ENCODE data around the gene FAM47E.

DNA sequence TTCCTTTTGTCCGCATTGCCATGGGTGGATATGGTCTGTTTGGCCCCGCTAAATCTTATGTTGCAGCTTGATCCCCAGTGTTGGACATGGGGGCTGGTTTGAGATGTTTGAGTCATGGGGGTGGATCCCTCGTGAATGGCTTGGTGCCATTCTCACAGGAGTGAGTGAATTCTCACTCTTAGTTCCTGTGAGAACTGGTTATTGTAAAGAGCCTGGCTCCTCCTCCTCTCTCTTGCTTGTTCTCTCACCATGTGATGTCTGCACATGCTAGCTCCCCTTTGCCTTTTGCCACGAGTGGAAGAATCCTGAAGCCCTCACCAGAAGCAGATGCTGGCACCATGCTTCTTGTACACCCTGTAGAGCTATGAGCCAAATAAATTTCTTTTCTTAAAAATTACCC, 32.4 kb downstream of the FAM47E start:
- no peak for TF ChIP-seq CTCF (IDR thresholded peaks at IDR 0.05 in 4 of 5, conservative IDR thresholded peaks at IDR 0.05 in 1 of 5)
- TF ChIP-seq POLR2A (IDR thresholded peaks at IDR 0.05): no peak

Data from gastrocnemius medialis (tissue), 4 donors.